IgD-negative memory B cell (primary cell): ENCODE results near the gene MRPS2. TPM values are rescaled to one million over a fixed set of nuclear protein-coding genes. Genes with fewer than 3 reads are reported as not detected.

Experiments used
- H3K27ac Mint-ChIP-seq, 3 donors: one replicate each; pipeline ENCODE4 v1.8.0; 2020 to 2022; ENCODE audit warnings: mild to moderate bottlenecking in 3 of 3, mixed read lengths in 3 of 3, moderate library complexity in 1 of 3
- H3K27me3 Mint-ChIP-seq: one replicate; pipeline ENCODE4 v1.8.0; 2021; ENCODE audit warnings: mixed read lengths
- H3K36me3 Mint-ChIP-seq: one replicate; pipeline ENCODE4 v1.8.0; 2020; ENCODE audit warnings: mild to moderate bottlenecking, mixed read lengths
- H3K4me1 Mint-ChIP-seq, 3 donors: one replicate each; pipeline ENCODE4 v1.8.0; 2020 to 2022; ENCODE audit warnings: mixed read lengths in 3 of 3, mild to moderate bottlenecking in 1 of 3
- H3K4me3 Mint-ChIP-seq, 4 donors: one replicate each; pipeline ENCODE4 v1.8.0; 2020 to 2022; ENCODE audit warnings: mild to moderate bottlenecking in 4 of 4, mixed read lengths in 4 of 4, moderate library complexity in 3 of 4
- H3K9me3 Mint-ChIP-seq, 3 donors: one replicate each; pipeline ENCODE4 v1.8.0; 2020 to 2021; ENCODE audit warnings: mixed read lengths in 3 of 3, mild to moderate bottlenecking in 1 of 3
- polyA plus RNA-seq: library from polyadenylated mRNA; unstranded; fragments of 300-500 nt; fragmentation: Illumina TruSeq; gene quantifications from one replicate; pipeline ENCODE4 v1.2.3, GENCODE V29; 2021

The MRPS2 gene
- polyA plus RNA-seq, 1 donor from 2014 or later, result 65.7 TPM

- no peaks in the 10 kb centered on the region for H3K4me1 Mint-ChIP-seq
- no peak overlapping the region for H3K27ac Mint-ChIP-seq
- H3K4me3 Mint-ChIP-seq, result no peak overlapping the region
- H3K9me3 Mint-ChIP-seq, result no peaks in the 10 kb centered on the region
- H3K27me3 Mint-ChIP-seq, result peaks cover 11% of the 10 kb centered on the region
- H3K36me3 Mint-ChIP-seq, result no peaks in the 10 kb centered on the region
These were observed 12.5 kb upstream of the MRPS2 start for GRCh38 chr9:135488013-135488330.

- H3K4me3 Mint-ChIP-seq, result no peak overlapping the region
- H3K4me1 Mint-ChIP-seq, result no peaks in the 10 kb centered on the region
- no peak overlapping the region for H3K27ac Mint-ChIP-seq
- no peaks in the 10 kb centered on the region for H3K9me3 Mint-ChIP-seq
- no peaks in the 10 kb centered on the region for H3K36me3 Mint-ChIP-seq
- H3K27me3 Mint-ChIP-seq, result peaks cover 6% of the 10 kb centered on the region
These were observed 12.0 kb upstream of the MRPS2 start for GRCh38 chr9:135488527-135488926.

GRCh38 chr9:135489188-135489906 is 11.1 kb upstream of the MRPS2 start:
- Mint-ChIP-seq H3K9me3 (no peaks in the 10 kb centered on the region), H3K27me3 (no peaks in the 10 kb centered on the region), H3K36me3 (no peaks in the 10 kb centered on the region), H3K4me1 (no peaks in the 10 kb centered on the region), H3K27ac (no peak overlapping the region), H3K4me3 (no peak overlapping the region)

- H3K4me1 Mint-ChIP-seq, result no peaks in the 10 kb centered on the region
- no peak overlapping the region for H3K4me3 Mint-ChIP-seq
- no peaks in the 10 kb centered on the region for H3K9me3 Mint-ChIP-seq
- no peak overlapping the region for H3K27ac Mint-ChIP-seq
- H3K27me3 Mint-ChIP-seq, result no peaks in the 10 kb centered on the region
- no peaks in the 10 kb centered on the region for H3K36me3 Mint-ChIP-seq
These were observed 10.2 kb upstream of the MRPS2 start for GRCh38 chr9:135490166-135490870.

- Mint-ChIP-seq H3K36me3 (no peaks in the 10 kb centered on the region), H3K27ac (no peak overlapping the region), H3K27me3 (no peaks in the 10 kb centered on the region), H3K4me1 (no peaks in the 10 kb centered on the region), H3K9me3 (no peaks in the 10 kb centered on the region), H3K4me3 (no peak overlapping the region)
These were observed 9.5 kb upstream of the MRPS2 start for GRCh38 chr9:135490980-135491464.

GRCh38 chr9:135491764-135492163 is 8.7 kb upstream of the MRPS2 start:
- no peaks in the 10 kb centered on the region for H3K4me1 Mint-ChIP-seq
- H3K36me3 Mint-ChIP-seq, result no peaks in the 10 kb centered on the region
- H3K27me3 Mint-ChIP-seq, result no peaks in the 10 kb centered on the region
- no peaks in the 10 kb centered on the region for H3K9me3 Mint-ChIP-seq
- no peak overlapping the region for H3K4me3 Mint-ChIP-seq
- no peak overlapping the region for H3K27ac Mint-ChIP-seq

- Mint-ChIP-seq H3K36me3 (no peaks in the 10 kb centered on the region), H3K9me3 (no peaks in the 10 kb centered on the region), H3K27ac (no peak overlapping the region), H3K4me1 (no peaks in the 10 kb centered on the region), H3K27me3 (no peaks in the 10 kb centered on the region), H3K4me3 (no peak overlapping the region)
These were observed 7.4 kb upstream of the MRPS2 start for GRCh38 chr9:135492886-135493669.

- Mint-ChIP-seq H3K4me1 (peaks cover 0 to 2% (median 0%) of the 10 kb centered on the region in 3 donors), H3K36me3 (no peaks in the 10 kb centered on the region), H3K27me3 (no peaks in the 10 kb centered on the region), H3K27ac (no peak overlapping the region), H3K9me3 (no peaks in the 10 kb centered on the region), H3K4me3 (no peak overlapping the region)
These were observed 5.5 kb upstream of the MRPS2 start for GRCh38 chr9:135494791-135495559.

- H3K27me3 Mint-ChIP-seq, result no peaks in the 10 kb centered on the region
- peak overlapping the region in 3 of 4 donors; percentile 30 to 95 (median 60) for H3K4me3 Mint-ChIP-seq
- no peaks in the 10 kb centered on the region for H3K9me3 Mint-ChIP-seq
- H3K36me3 Mint-ChIP-seq, result no peaks in the 10 kb centered on the region
- H3K4me1 Mint-ChIP-seq, result peaks cover 0 to 7% (median 4%) of the 10 kb centered on the region in 3 donors
- peak overlapping the region in 1 of 3 donors; percentile 76 for H3K27ac Mint-ChIP-seq
These were observed 1.9 kb upstream of the MRPS2 start for GRCh38 chr9:135498381-135499126.

GRCh38 chr9:135499326-135500070 is 984 bp upstream of the MRPS2 start:
- Mint-ChIP-seq H3K27me3 (no peaks in the 10 kb centered on the region), H3K36me3 (no peaks in the 10 kb centered on the region), H3K4me3 (peak overlapping the region; percentile 90 to 95 (median 94)), H3K4me1 (peaks cover 0 to 7% (median 4%) of the 10 kb centered on the region in 3 donors), H3K9me3 (no peaks in the 10 kb centered on the region), H3K27ac (peak overlapping the region in 2 of 3 donors; percentile 76 to 87)

GRCh38 chr9:135500071-135500524 is 384 bp upstream of the MRPS2 start:
- peak overlapping the region in 2 of 3 donors; percentile 39 to 63 for H3K27ac Mint-ChIP-seq
- peak overlapping the region; percentile 90 to 95 (median 94) for H3K4me3 Mint-ChIP-seq
- no peaks in the 10 kb centered on the region for H3K9me3 Mint-ChIP-seq
- peaks cover 3% of the 10 kb centered on the region for H3K36me3 Mint-ChIP-seq
- H3K4me1 Mint-ChIP-seq, result peaks cover 0 to 9% (median 6%) of the 10 kb centered on the region in 3 donors
- H3K27me3 Mint-ChIP-seq, result no peaks in the 10 kb centered on the region

- Mint-ChIP-seq H3K4me3 (peak overlapping the region; percentile 86 to 95 (median 92)), H3K9me3 (no peaks in the 10 kb centered on the region), H3K36me3 (peaks cover 5% of the 10 kb centered on the region), H3K27ac (peak overlapping the region in 2 of 3 donors; percentile 76 to 80), H3K4me1 (peaks cover 0 to 9% (median 6%) of the 10 kb centered on the region in 3 donors), H3K27me3 (no peaks in the 10 kb centered on the region)
These were observed 1.0 kb downstream of the MRPS2 start for GRCh38 chr9:135501261-135502167.
